Lower leg skin (tissue), 3 donors: Measurements from ENCODE around the gene METTL1.

ENCODE experiments used
- CTCF ChIP-seq, 3 donors: fragments of 450-650 bp; IDR thresholded peaks; one replicate each; pipeline ENCODE4 v1.5.1; 2016; ENCODE audit warnings: antibody characterized with exemption in 3 of 3, mild to moderate bottlenecking in 3 of 3, moderate library complexity in 2 of 3
- POLR2A ChIP-seq, 2 donors: fragments of 450-650 bp; IDR thresholded peaks; one replicate each; pipeline ENCODE4 v1.6.1; 2016 to 2017; ENCODE audit warnings: antibody characterized with exemption in 2 of 2, mild to moderate bottlenecking in 1 of 2, moderate library complexity in 1 of 2

GRCh38 chr12:57781244-57781643, 9.3 kb upstream of the METTL1 start:
- TF ChIP-seq POLR2A (IDR thresholded peaks at IDR 0.05) (no peak), CTCF (IDR thresholded peaks at IDR 0.05) (no peak)
